MM.1S (cell line): Measurements from ENCODE around the gene FZR1.

ENCODE experiments used
- DNase-seq: peaks from one replicate; pipeline ENCODE4 v3.0.0-alpha.2; 2015
- H2AFZ ChIP-seq: fragments of 300-600 bp; sonication (generic); 2 replicates; pipeline ENCODE4 v1.6.0; 2016; ENCODE audit warnings: antibody characterized with exemption, low read length
- H3F3A ChIP-seq: fragments of 300-600 bp; sonication (generic); 2 replicates; pipeline ENCODE4 v1.6.1; 2016; ENCODE audit warnings: mild to moderate bottlenecking, antibody characterized with exemption, low read length, moderate library complexity, mixed read lengths; ENCODE audit not compliant: insufficient read depth
- H3K27ac ChIP-seq: fragments of 300-600 bp; sonication (generic); 2 replicates; pipeline ENCODE4 v1.5.1; 2016; ENCODE audit warnings: mild to moderate bottlenecking, low read length
- H3K27me3 ChIP-seq: fragments of 300-600 bp; sonication (generic); replicated peaks from 2 replicates; pipeline ENCODE4 v1.6.0; 2016; ENCODE audit warnings: low read length; ENCODE audit not compliant: insufficient read depth
- H3K36me3 ChIP-seq: fragments of 300-600 bp; sonication (generic); replicated peaks from 2 replicates; pipeline ENCODE4 v1.6.1; 2016; ENCODE audit warnings: mild to moderate bottlenecking, low read length, mixed read lengths; ENCODE audit not compliant: insufficient read depth
- H3K4me1 ChIP-seq: fragments of 300-600 bp; sonication (generic); 2 replicates; pipeline ENCODE4 v1.6.1; 2016; ENCODE audit warnings: low read length, mixed read lengths
- H3K4me2 ChIP-seq: fragments of 300-600 bp; sonication (generic); 2 replicates; pipeline ENCODE4 v1.6.0; 2016; ENCODE audit warnings: low read depth, low read length
- H3K4me3 ChIP-seq: fragments of 300-600 bp; sonication (generic); 2 replicates; pipeline ENCODE4 v1.5.1; 2016; ENCODE audit warnings: low read length, mixed read lengths
- H3K79me2 ChIP-seq: fragments of 300-600 bp; sonication (generic); 2 replicates; pipeline ENCODE4 v1.6.1; 2016; ENCODE audit warnings: mixed run types, low read length, mixed read lengths
- H3K9ac ChIP-seq: fragments of 300-600 bp; sonication (generic); 2 replicates; pipeline ENCODE4 v1.6.1; 2016; ENCODE audit warnings: low read length, mixed read lengths
- H3K9me2 ChIP-seq: fragments of 300-600 bp; sonication (generic); replicated peaks from 2 replicates; pipeline ENCODE4 v1.6.1; 2016; ENCODE audit warnings: mild to moderate bottlenecking, low read length, mixed read lengths; ENCODE audit not compliant: insufficient read depth
- H3K9me3 ChIP-seq: fragments of 300-600 bp; sonication (generic); replicated peaks from 2 replicates; pipeline ENCODE4 v1.6.1; 2016; ENCODE audit warnings: mild to moderate bottlenecking, low read length, mixed read lengths; ENCODE audit not compliant: insufficient read depth
- H4K20me1 ChIP-seq: fragments of 300-600 bp; sonication (generic); 2 replicates; pipeline ENCODE4 v1.6.1; 2016; ENCODE audit warnings: mild to moderate bottlenecking, low read length, moderate library complexity, mixed read lengths; ENCODE audit not compliant: insufficient read depth
- EZH2 ChIP-seq: fragments of 300-600 bp; sonication (generic); optimal IDR thresholded peaks from 2 replicates; pipeline ENCODE3; 2017; ENCODE audit warnings: low read depth, mild to moderate bottlenecking, antibody characterized with exemption, low read length, mixed read lengths
- EZH2phosphoT487 ChIP-seq: fragments of 300-600 bp; sonication (generic); IDR thresholded peaks from 2 replicates; pipeline ENCODE4 v1.6.1; 2018; ENCODE audit warnings: antibody characterized with exemption, low read length
- TF ChIP-seq, protein P1 (sequence below): fragments of 300-600 bp; sonication (generic); IDR thresholded peaks from 2 replicates; pipeline ENCODE4 v1.5.1; 2016; ENCODE audit warnings: antibody characterized with exemption, low read length, mixed read lengths

The FZR1 gene

DNA sequence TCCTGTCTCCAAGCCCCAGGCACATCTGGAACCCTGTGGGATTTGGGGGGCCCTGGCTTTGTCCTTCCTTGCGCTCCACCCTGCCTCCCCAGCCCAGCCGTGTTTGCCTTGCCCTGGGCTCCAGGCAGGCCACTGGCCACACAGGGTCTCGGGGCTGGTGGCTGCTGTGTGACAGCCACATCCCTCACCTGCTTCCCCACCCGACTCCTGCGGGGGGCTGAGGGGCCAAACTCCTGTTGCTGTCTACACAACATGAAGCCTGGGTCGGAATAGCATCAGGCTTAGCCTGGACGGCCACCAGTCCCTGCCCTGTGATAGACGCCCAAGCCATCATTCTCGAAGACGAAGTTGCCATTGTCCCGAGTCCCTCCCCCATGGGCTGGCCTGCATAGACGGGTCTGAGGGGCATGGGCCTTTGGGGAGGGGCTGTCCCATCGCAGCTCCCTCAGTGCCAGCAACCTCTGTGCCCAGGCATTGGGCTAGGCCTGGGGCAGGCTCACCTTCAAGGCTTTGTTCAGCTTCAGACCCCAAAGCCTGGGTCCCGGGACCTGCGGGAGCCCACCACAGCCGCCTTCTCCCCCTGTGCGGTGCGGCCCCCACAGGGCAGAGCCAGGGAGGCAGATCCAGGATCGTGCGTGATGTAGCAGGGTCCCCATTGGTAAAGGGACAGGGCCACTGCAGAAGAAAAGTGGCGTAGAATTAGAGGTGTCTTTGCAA, 17.4 kb downstream of the FZR1 start:
- H3K27ac ChIP-seq = no peak overlapping the region
- H3K4me3 ChIP-seq = no peak overlapping the region
- no peaks in the 10 kb centered on the region for H4K20me1 ChIP-seq
- H3K79me2 ChIP-seq = peaks cover 49% of the 10 kb centered on the region
- no peaks in the 10 kb centered on the region for H3K9me2 ChIP-seq
- H3K27me3 ChIP-seq = no peaks in the 10 kb centered on the region
- no peak overlapping the region for H2AFZ ChIP-seq
- H3K9ac ChIP-seq = no peak overlapping the region
- DNase-seq = no peak
- no peaks in the 10 kb centered on the region for H3K9me3 ChIP-seq
- TF ChIP-seq EZH2 (no peak), EZH2phosphoT487 (no peak)
- TF ChIP-seq, protein P1, sequence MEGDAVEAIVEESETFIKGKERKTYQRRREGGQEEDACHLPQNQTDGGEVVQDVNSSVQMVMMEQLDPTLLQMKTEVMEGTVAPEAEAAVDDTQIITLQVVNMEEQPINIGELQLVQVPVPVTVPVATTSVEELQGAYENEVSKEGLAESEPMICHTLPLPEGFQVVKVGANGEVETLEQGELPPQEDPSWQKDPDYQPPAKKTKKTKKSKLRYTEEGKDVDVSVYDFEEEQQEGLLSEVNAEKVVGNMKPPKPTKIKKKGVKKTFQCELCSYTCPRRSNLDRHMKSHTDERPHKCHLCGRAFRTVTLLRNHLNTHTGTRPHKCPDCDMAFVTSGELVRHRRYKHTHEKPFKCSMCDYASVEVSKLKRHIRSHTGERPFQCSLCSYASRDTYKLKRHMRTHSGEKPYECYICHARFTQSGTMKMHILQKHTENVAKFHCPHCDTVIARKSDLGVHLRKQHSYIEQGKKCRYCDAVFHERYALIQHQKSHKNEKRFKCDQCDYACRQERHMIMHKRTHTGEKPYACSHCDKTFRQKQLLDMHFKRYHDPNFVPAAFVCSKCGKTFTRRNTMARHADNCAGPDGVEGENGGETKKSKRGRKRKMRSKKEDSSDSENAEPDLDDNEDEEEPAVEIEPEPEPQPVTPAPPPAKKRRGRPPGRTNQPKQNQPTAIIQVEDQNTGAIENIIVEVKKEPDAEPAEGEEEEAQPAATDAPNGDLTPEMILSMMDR = no peak
- H3K4me2 ChIP-seq = no peak overlapping the region
- no peaks in the 10 kb centered on the region for H3F3A ChIP-seq
- no peaks in the 10 kb centered on the region for H3K4me1 ChIP-seq
- H3K36me3 ChIP-seq = 0 out of 2 replicates have a peak, but pooled peaks cover 3% of the 10 kb centered on the region

GRCh38 chr19:3524078-3524842, 18.1 kb downstream of the FZR1 start:
- Histone ChIP-seq H3K4me2 (no peak overlapping the region), H4K20me1 (no peaks in the 10 kb centered on the region), H3F3A (no peaks in the 10 kb centered on the region), H3K4me1 (no peaks in the 10 kb centered on the region), H3K9ac (no peak overlapping the region), H3K27me3 (no peaks in the 10 kb centered on the region), H3K79me2 (peaks cover 42% of the 10 kb centered on the region), H3K9me3 (no peaks in the 10 kb centered on the region), H3K36me3 (0 out of 2 replicates have a peak, but pooled peaks cover 3% of the 10 kb centered on the region), H3K9me2 (no peaks in the 10 kb centered on the region), H2AFZ (no peak overlapping the region), H3K27ac (no peak overlapping the region), H3K4me3 (no peak overlapping the region)
- TF ChIP-seq EZH2 = no peak
- TF ChIP-seq EZH2phosphoT487 = no peak
- TF ChIP-seq, protein P1 = no peak
- DNase-seq = no peak

GRCh38 chr19:3524904-3525451, 18.9 kb downstream of the FZR1 start:
- Histone ChIP-seq H3K36me3 (0 out of 2 replicates have a peak, but pooled peaks cover 3% of the 10 kb centered on the region), H3K9me2 (no peaks in the 10 kb centered on the region), H4K20me1 (no peaks in the 10 kb centered on the region), H3K27ac (no peak overlapping the region), H3K4me2 (no peak overlapping the region), H3K4me3 (no peak overlapping the region), H3K9ac (no peak overlapping the region), H3K9me3 (no peaks in the 10 kb centered on the region), H3K79me2 (peaks cover 34% of the 10 kb centered on the region), H3K27me3 (no peaks in the 10 kb centered on the region), H2AFZ (no peak overlapping the region), H3K4me1 (no peaks in the 10 kb centered on the region), H3F3A (no peaks in the 10 kb centered on the region)
- TF ChIP-seq EZH2 = no peak
- TF ChIP-seq EZH2phosphoT487 = no peak
- TF ChIP-seq, protein P1 = no peak
- no peak for DNase-seq
